Neural progenitor cell (in vitro differentiated cells): ENCODE results near the gene RAB17. TPM values are rescaled to one million over a fixed set of nuclear protein-coding genes. Genes with fewer than 3 reads are reported as not detected.

Source experiments
- DNase-seq: peaks from one replicate; pipeline ENCODE4 v3.0.0-alpha.2; 2016; ENCODE audit warnings: low spot score
- H2AFZ ChIP-seq: fragments of 200-600 bp; sonication (generic); replicated peaks from 2 replicates; pipeline ENCODE4 v1.6.1; 2016; ENCODE audit warnings: antibody characterized with exemption
- H3F3A ChIP-seq: fragments of 200-600 bp; sonication (generic); 2 replicates; pipeline ENCODE4 v1.6.1; 2016; ENCODE audit warnings: antibody characterized with exemption, low read depth
- H3K27ac ChIP-seq: fragments of 200-600 bp; sonication (generic); 2 replicates; pipeline ENCODE4 v1.5.1; 2016; ENCODE audit warnings: mild to moderate bottlenecking
- H3K27me3 ChIP-seq: fragments of 200-600 bp; sonication (generic); 2 replicates; pipeline ENCODE4 v1.6.1; 2016; ENCODE audit warnings: mild to moderate bottlenecking, moderate library complexity
- H3K36me3 ChIP-seq: fragments of 200-600 bp; sonication (generic); 2 replicates; pipeline ENCODE4 v1.5.1; 2016
- H3K4me1 ChIP-seq: fragments of 200-600 bp; sonication (generic); 2 replicates; pipeline ENCODE4 v1.6.1; 2016; ENCODE audit warnings: mixed run types
- H3K4me2 ChIP-seq: fragments of 200-600 bp; sonication (generic); 2 replicates; pipeline ENCODE4 v1.6.1; 2016
- H3K4me3 ChIP-seq: fragments of 200-600 bp; sonication (generic); 2 replicates; pipeline ENCODE4 v1.5.1; 2016
- H3K79me2 ChIP-seq: fragments of 200-600 bp; sonication (generic); 2 replicates; pipeline ENCODE4 v1.6.1; 2016; ENCODE audit warnings: low read depth
- H3K9ac ChIP-seq: fragments of 200-600 bp; sonication (generic); 2 replicates; pipeline ENCODE4 v1.6.1; 2016
- H3K9me3 ChIP-seq: fragments of 200-600 bp; sonication (generic); 2 replicates; pipeline ENCODE4 v1.5.1; 2016; ENCODE audit warnings: low read depth
- H4K20me1 ChIP-seq: fragments of 200-600 bp; sonication (generic); 2 replicates; pipeline ENCODE4 v1.6.1; 2016; ENCODE audit warnings: low read depth
- H3K27ac Mint-ChIP-seq: 3 replicates; pipeline ENCODE4 v1.8.0; 2021; ENCODE audit warnings: mixed read lengths
- H3K27me3 Mint-ChIP-seq: 2 replicates; pipeline ENCODE4 v1.8.0; 2022; ENCODE audit warnings: low read depth, mild to moderate bottlenecking, inconsistent platforms, moderate library complexity, mixed read lengths; ENCODE audit not compliant: insufficient read depth
- H3K36me3 Mint-ChIP-seq: 3 replicates; pipeline ENCODE4 v1.8.0; 2021; ENCODE audit warnings: mixed read lengths
- H3K4me1 Mint-ChIP-seq: 3 replicates; pipeline ENCODE4 v1.8.0; 2021; ENCODE audit warnings: mixed read lengths
- H3K4me3 Mint-ChIP-seq: 3 replicates; pipeline ENCODE4 v1.8.0; 2021; ENCODE audit warnings: mild to moderate bottlenecking, moderate library complexity, mixed read lengths
- H3K9me3 Mint-ChIP-seq: 3 replicates; pipeline ENCODE4 v1.8.0; 2020; ENCODE audit warnings: mixed read lengths
- EZH2 ChIP-seq: fragments of 200-600 bp; sonication (generic); IDR thresholded peaks from 2 replicates; pipeline ENCODE4 v1.6.1; 2017; ENCODE audit warnings: antibody characterized with exemption, mild to moderate bottlenecking, moderate library complexity
- EZH2phosphoT487 ChIP-seq: fragments of 200-600 bp; sonication (generic); IDR thresholded peaks from 2 replicates; pipeline ENCODE4 v1.6.1; 2017; ENCODE audit warnings: antibody characterized with exemption
- total RNA-seq: library from RNA; depleted of rRNA; stranded (reverse); fragments of >200 nt; gene quantifications from 2 replicates; pipeline ENCODE4 v1.2.3, GENCODE V29; 2015; ENCODE audit warnings: low replicate concordance
- TF ChIP-seq, protein P1 (sequence below): fragments of 200-600 bp; sonication (generic); IDR thresholded peaks from 2 replicates; pipeline ENCODE4 v1.5.1; 2017; ENCODE audit warnings: antibody characterized with exemption, mild to moderate bottlenecking

Gene RAB17
- total RNA-seq, 1 donor from 2014 or later, result not detected

GRCh38 chr2:237529452-237530402 is 60.8 kb downstream of the RAB17 start:
- no peak overlapping the region for H3K27ac Mint-ChIP-seq
- no peak for DNase-seq
- H3K9me3 ChIP-seq, result no peaks in the 10 kb centered on the region
- no peak overlapping the region for H3K4me3 ChIP-seq
- no peaks in the 10 kb centered on the region for H3K36me3 ChIP-seq
- peaks cover 4% of the 10 kb centered on the region for H3K27me3 Mint-ChIP-seq
- H3K27me3 ChIP-seq, result no peaks in the 10 kb centered on the region
- no peak overlapping the region for H3K27ac ChIP-seq
- no peaks in the 10 kb centered on the region for H3K9me3 Mint-ChIP-seq
- H3K4me1 ChIP-seq, result no peaks in the 10 kb centered on the region
- TF ChIP-seq EZH2, result no peak
- TF ChIP-seq, protein P1, sequence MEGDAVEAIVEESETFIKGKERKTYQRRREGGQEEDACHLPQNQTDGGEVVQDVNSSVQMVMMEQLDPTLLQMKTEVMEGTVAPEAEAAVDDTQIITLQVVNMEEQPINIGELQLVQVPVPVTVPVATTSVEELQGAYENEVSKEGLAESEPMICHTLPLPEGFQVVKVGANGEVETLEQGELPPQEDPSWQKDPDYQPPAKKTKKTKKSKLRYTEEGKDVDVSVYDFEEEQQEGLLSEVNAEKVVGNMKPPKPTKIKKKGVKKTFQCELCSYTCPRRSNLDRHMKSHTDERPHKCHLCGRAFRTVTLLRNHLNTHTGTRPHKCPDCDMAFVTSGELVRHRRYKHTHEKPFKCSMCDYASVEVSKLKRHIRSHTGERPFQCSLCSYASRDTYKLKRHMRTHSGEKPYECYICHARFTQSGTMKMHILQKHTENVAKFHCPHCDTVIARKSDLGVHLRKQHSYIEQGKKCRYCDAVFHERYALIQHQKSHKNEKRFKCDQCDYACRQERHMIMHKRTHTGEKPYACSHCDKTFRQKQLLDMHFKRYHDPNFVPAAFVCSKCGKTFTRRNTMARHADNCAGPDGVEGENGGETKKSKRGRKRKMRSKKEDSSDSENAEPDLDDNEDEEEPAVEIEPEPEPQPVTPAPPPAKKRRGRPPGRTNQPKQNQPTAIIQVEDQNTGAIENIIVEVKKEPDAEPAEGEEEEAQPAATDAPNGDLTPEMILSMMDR, result no peak
- TF ChIP-seq EZH2phosphoT487, result no peak
- H4K20me1 ChIP-seq, result no peaks in the 10 kb centered on the region
- H2AFZ ChIP-seq, result no peak overlapping the region
- H3K79me2 ChIP-seq, result no peaks in the 10 kb centered on the region
- no peaks in the 10 kb centered on the region for H3K36me3 Mint-ChIP-seq
- no peaks in the 10 kb centered on the region for H3F3A ChIP-seq
- no peak overlapping the region for H3K4me3 Mint-ChIP-seq
- H3K9ac ChIP-seq, result no peak overlapping the region
- H3K4me2 ChIP-seq, result no peak overlapping the region
- no peaks in the 10 kb centered on the region for H3K4me1 Mint-ChIP-seq

DNA sequence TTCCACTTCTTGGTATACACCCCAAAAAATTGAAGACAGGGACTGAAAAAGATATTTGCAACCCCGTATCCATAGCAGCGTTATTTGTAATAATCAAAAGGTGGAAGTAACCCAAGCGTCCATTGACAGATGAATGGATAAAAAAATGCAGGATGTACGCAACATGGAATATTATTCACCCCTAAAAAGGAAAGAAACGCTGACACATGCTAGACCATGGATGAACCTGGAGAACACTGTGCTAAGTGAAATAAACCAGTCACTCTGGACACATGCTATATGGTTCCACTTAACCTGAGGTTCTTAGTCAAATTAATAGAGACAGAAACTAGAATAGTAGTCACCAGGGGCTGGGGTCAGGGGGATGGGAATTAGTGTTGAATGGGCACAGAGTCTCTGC is 62.8 kb downstream of the RAB17 start:
- Mint-ChIP-seq H3K4me1 (no peaks in the 10 kb centered on the region), H3K36me3 (no peaks in the 10 kb centered on the region), H3K4me3 (no peak overlapping the region), H3K27ac (no peak overlapping the region), H3K27me3 (peaks cover 6% of the 10 kb centered on the region), H3K9me3 (no peaks in the 10 kb centered on the region)
- TF ChIP-seq EZH2phosphoT487 (no peak), EZH2 (no peak)
- H3K4me1 ChIP-seq, result no peaks in the 10 kb centered on the region
- H3K36me3 ChIP-seq, result no peaks in the 10 kb centered on the region
- no peaks in the 10 kb centered on the region for H4K20me1 ChIP-seq
- no peak overlapping the region for H3K4me2 ChIP-seq
- H3K27me3 ChIP-seq, result no peaks in the 10 kb centered on the region
- no peaks in the 10 kb centered on the region for H3K9me3 ChIP-seq
- no peak for DNase-seq
- H3K79me2 ChIP-seq, result no peaks in the 10 kb centered on the region
- no peak overlapping the region for H2AFZ ChIP-seq
- no peak overlapping the region for H3K27ac ChIP-seq
- H3F3A ChIP-seq, result no peaks in the 10 kb centered on the region
- H3K4me3 ChIP-seq, result no peak overlapping the region
- H3K9ac ChIP-seq, result no peak overlapping the region

DNA sequence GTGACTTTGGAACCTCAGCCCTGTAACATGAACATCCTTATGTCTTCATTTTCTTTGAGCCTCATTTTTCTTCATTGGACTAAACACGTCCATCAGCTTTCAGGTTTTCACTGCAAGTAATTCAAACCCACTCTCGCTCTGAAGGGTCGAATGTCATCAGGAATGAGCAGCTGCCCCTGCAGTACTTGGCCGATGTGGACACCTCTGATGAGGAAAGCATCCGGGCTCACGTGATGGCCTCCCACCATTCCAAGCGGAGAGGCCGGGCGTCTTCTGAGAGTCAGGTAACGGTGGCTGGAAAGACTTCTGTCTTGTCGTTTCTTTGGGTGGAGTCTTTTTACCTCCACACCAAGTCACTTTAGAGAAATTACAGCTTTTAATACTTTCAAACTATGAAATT is 63.3 kb downstream of the RAB17 start:
- Mint-ChIP-seq H3K36me3 (no peaks in the 10 kb centered on the region), H3K4me3 (no peak overlapping the region), H3K27ac (no peak overlapping the region), H3K9me3 (no peaks in the 10 kb centered on the region), H3K4me1 (no peaks in the 10 kb centered on the region), H3K27me3 (peaks cover 6% of the 10 kb centered on the region)
- H3K4me2 ChIP-seq, result no peak overlapping the region
- H3K79me2 ChIP-seq, result no peaks in the 10 kb centered on the region
- no peaks in the 10 kb centered on the region for H3K36me3 ChIP-seq
- no peak for DNase-seq
- no peaks in the 10 kb centered on the region for H3F3A ChIP-seq
- H4K20me1 ChIP-seq, result no peaks in the 10 kb centered on the region
- no peaks in the 10 kb centered on the region for H3K9me3 ChIP-seq
- no peak overlapping the region for H3K27ac ChIP-seq
- no peak overlapping the region for H3K4me3 ChIP-seq
- H2AFZ ChIP-seq, result no peak overlapping the region
- TF ChIP-seq EZH2, result no peak
- TF ChIP-seq, protein P1, result no peak
- H3K4me1 ChIP-seq, result no peaks in the 10 kb centered on the region
- no peak overlapping the region for H3K9ac ChIP-seq
- H3K27me3 ChIP-seq, result no peaks in the 10 kb centered on the region

DNA sequence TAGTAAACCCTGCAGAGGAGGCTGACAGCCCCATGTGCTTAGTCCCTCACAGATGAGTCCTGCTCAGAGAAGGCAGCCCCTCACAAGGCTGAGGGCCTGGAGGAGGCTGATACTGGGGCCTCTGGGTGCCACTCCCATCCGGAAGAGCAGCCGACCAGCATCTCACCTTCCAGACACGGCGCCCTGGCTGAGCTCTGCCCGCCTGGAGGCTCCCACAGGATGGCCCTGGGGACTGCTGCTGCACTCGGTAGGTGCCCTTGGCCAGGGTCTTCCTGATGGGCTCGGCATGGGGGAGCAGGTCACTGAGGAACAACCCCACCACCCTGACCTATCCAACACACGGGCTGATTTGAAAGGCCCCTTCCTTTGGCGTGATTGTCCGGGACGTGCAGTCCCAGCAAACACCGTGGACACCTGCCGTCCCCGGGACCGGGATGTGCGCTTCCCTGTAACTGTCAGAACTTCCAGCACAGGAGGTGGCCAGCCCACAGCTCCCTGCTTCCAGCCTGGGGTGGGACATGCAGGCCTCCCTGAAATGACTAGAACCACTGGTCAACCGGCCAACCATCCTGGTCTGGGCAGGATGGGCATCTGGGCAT is 64.9 kb downstream of the RAB17 start:
- Histone ChIP-seq H3K9me3 (no peaks in the 10 kb centered on the region), H3K9ac (no peak overlapping the region), H3K27ac (no peak overlapping the region), H2AFZ (no peak overlapping the region), H3K36me3 (no peaks in the 10 kb centered on the region), H3K4me3 (no peak overlapping the region), H3K4me2 (no peak overlapping the region), H4K20me1 (no peaks in the 10 kb centered on the region), H3K27me3 (no peaks in the 10 kb centered on the region), H3F3A (no peaks in the 10 kb centered on the region), H3K79me2 (no peaks in the 10 kb centered on the region), H3K4me1 (no peaks in the 10 kb centered on the region)
- Mint-ChIP-seq H3K4me1 (no peaks in the 10 kb centered on the region), H3K36me3 (no peaks in the 10 kb centered on the region), H3K9me3 (no peaks in the 10 kb centered on the region), H3K27me3 (peaks cover 6% of the 10 kb centered on the region), H3K4me3 (no peak overlapping the region), H3K27ac (no peak overlapping the region)
- DNase-seq, result no peak
- no peak for TF ChIP-seq EZH2phosphoT487
- TF ChIP-seq, protein P1, result no peak
- TF ChIP-seq EZH2, result no peak
